ENCODE measurements around the gene SH3YL1. TPM values are rescaled to one million over a fixed set of nuclear protein-coding genes. Genes with fewer than 3 reads are reported as not detected.
A peak's percentile ranks its signal among the peaks of the same experiment; 100 is the strongest.

The SH3YL1 gene
- total RNA-seq, 1 experiment from 2014 or later, result 28.4 TPM

- BruUV-seq (replicated peaks), result no TSS peak
- Histone ChIP-seq H3K4me3 (ENCODE audit: low read depth in 2 of 2, low read length in 2 of 2) (no peak overlapping the region), H3K27me3 (ENCODE audit: control insufficient read depth, insufficient read depth, low read length) (no peaks in the 10 kb centered on the region; the same call in none of the 2 replicates), H3K4me1 (ENCODE audit: control insufficient read depth, insufficient read depth, low read length) (no peaks in the 10 kb centered on the region), H3K27ac (ENCODE audit: low read length) (no peak overlapping the region), H3K9me3 (ENCODE audit: control insufficient read depth, insufficient read depth, low read depth, low read length) (no peaks in the 10 kb centered on the region), H3K36me3 (ENCODE audit: control insufficient read depth, insufficient read depth, low read length) (no peaks in the 10 kb centered on the region)
- TF ChIP-seq CTCF (IDR thresholded peaks at IDR 0.05), result no peak
- no peak for TF ChIP-seq REST (IDR thresholded peaks at IDR 0.05; ENCODE audit: insufficient read depth in 1 of 2, low read depth in 2 of 2, low read length in 1 of 2)
- no peak for TF ChIP-seq SIN3A (IDR thresholded peaks at IDR 0.05; ENCODE audit: borderline replicate concordance, insufficient read depth, low read depth, low read length)
- no peak for TF ChIP-seq TCF7L2 (IDR thresholded peaks at IDR 0.05; ENCODE audit: low read depth, low read length)
- TF ChIP-seq POLR2AphosphoS5 (IDR thresholded peaks at IDR 0.05; ENCODE audit: low read depth, low read length), result no peak
- CTCF ChIA-PET, result no interaction called here
- in situ Hi-C loops (cut with HindIII; ENCODE audit: low pct_unique_long_range_greater_than_20kb, low sequenced_read_pairs), result no loop called here
- POLR2A ChIA-PET, result no interaction called here
- DNase-seq (ENCODE audit: low read depth, low spot score) (no peak), ATAC-seq (no peak)
- intact Hi-C loops (cut with micrococcal nuclease; ENCODE audit: unreplicated experiment), result no loop called here
Observed at GRCh38 chr2:213932-214693, 49.7 kb downstream of the SH3YL1 start.

- Histone ChIP-seq H3K9me3 (ENCODE audit: control insufficient read depth, insufficient read depth, low read depth, low read length) (no peaks in the 10 kb centered on the region), H3K4me1 (ENCODE audit: control insufficient read depth, insufficient read depth, low read length) (no peaks in the 10 kb centered on the region), H3K27ac (ENCODE audit: low read length) (no peak overlapping the region), H3K4me3 (ENCODE audit: low read depth in 2 of 2, low read length in 2 of 2) (no peak overlapping the region), H3K27me3 (ENCODE audit: control insufficient read depth, insufficient read depth, low read length) (peaks cover 7% of the 10 kb centered on the region), H3K36me3 (ENCODE audit: control insufficient read depth, insufficient read depth, low read length) (no peaks in the 10 kb centered on the region)
- ATAC-seq (no peak), DNase-seq (ENCODE audit: low read depth, low spot score) (no peak)
- ChIA-PET POLR2A (no interaction called here), CTCF (no interaction called here)
- intact Hi-C loops (cut with micrococcal nuclease; ENCODE audit: unreplicated experiment) (no loop called here), in situ Hi-C loops (cut with HindIII; ENCODE audit: low pct_unique_long_range_greater_than_20kb, low sequenced_read_pairs) (no loop called here)
- BruUV-seq (replicated peaks), result no TSS peak
- TF ChIP-seq TCF7L2 (IDR thresholded peaks at IDR 0.05; ENCODE audit: low read depth, low read length), result no peak
Observed at GRCh38 chr2:211486-212184, 52.2 kb downstream of the SH3YL1 start.

GRCh38 chr2:210660-211059, 53.2 kb downstream of the SH3YL1 start:
- DNase-seq (ENCODE audit: low read depth, low spot score) (no peak), ATAC-seq (0 out of 2 replicates have a peak, but pooled peaks have one; percentile 26)
- TF ChIP-seq POLR2AphosphoS5 (IDR thresholded peaks at IDR 0.05; ENCODE audit: low read depth, low read length) (no peak), REST (IDR thresholded peaks at IDR 0.05; ENCODE audit: insufficient read depth in 1 of 2, low read depth in 2 of 2, low read length in 1 of 2) (no peak), CTCF (IDR thresholded peaks at IDR 0.05) (no peak), TCF7L2 (IDR thresholded peaks at IDR 0.05; ENCODE audit: low read depth, low read length) (no peak), SIN3A (IDR thresholded peaks at IDR 0.05; ENCODE audit: borderline replicate concordance, insufficient read depth, low read depth, low read length) (no peak)
- Histone ChIP-seq H3K36me3 (ENCODE audit: control insufficient read depth, insufficient read depth, low read length) (no peaks in the 10 kb centered on the region), H3K27me3 (ENCODE audit: control insufficient read depth, insufficient read depth, low read length) (peaks cover 7% of the 10 kb centered on the region), H3K9me3 (ENCODE audit: control insufficient read depth, insufficient read depth, low read depth, low read length) (no peaks in the 10 kb centered on the region), H3K4me3 (ENCODE audit: low read depth in 2 of 2, low read length in 2 of 2) (no peak overlapping the region), H3K27ac (ENCODE audit: low read length) (no peak overlapping the region), H3K4me1 (ENCODE audit: control insufficient read depth, insufficient read depth, low read length) (no peaks in the 10 kb centered on the region)
- intact Hi-C loops (cut with micrococcal nuclease; ENCODE audit: unreplicated experiment) (no loop called here), in situ Hi-C loops (cut with HindIII; ENCODE audit: low pct_unique_long_range_greater_than_20kb, low sequenced_read_pairs) (no loop called here)
- POLR2A ChIA-PET, result interaction anchor here (0.5 kb wide), 1 partner anchor 102 kb away, joined by 5 read pairs; no protein-coding TSS in a partner anchor
- CTCF ChIA-PET, result interaction anchor here (0.6 kb wide), 1 partner anchor 77 kb away, joined by 9 read pairs; the partner anchor contains the start of gene ALKAL2
- BruUV-seq (replicated peaks), result no TSS peak

Data from Panc1 (cell line).